Measurements from ENCODE around the gene PERP. TPM values are rescaled to one million over a fixed set of nuclear protein-coding genes. Genes with fewer than 3 reads are reported as not detected.

The PERP gene
- total and polyA plus RNA-seq, 2 of the 8 experiments (the other 6 are each of a cell fraction or from before 2014, with no cell fraction given), result 21.0 to 26.7 TPM

- no peak overlapping the region for H2BK120ac ChIP-seq (replicated peaks; ENCODE audit: low read depth, low read length)
- H3K9me3 ChIP-seq (ENCODE audit: insufficient read depth in 2 of 2, low read depth in 1 of 2, low read length in 1 of 2), result no peaks in the 10 kb centered on the region
- no peak overlapping the region for H4K91ac ChIP-seq (replicated peaks; ENCODE audit: insufficient read length, low read length)
- no peaks in the 10 kb centered on the region for H3K27me3 ChIP-seq (replicated peaks in 1 of 4; ENCODE audit: control insufficient read depth in 3 of 4, extremely low read depth in 1 of 4, insufficient read depth in 3 of 4, low read length in 3 of 4)
- H3K27ac ChIP-seq (ENCODE audit: low read depth, low read length), result no peak overlapping the region
- H2BK12ac ChIP-seq (ENCODE audit: low read depth, low read length), result no peak overlapping the region
- no peak overlapping the region for H2BK15ac ChIP-seq (ENCODE audit: low read length)
- no peak overlapping the region for H3K14ac ChIP-seq (ENCODE audit: insufficient read length)
- POLR2A ChIA-PET (ENCODE audit: partially characterized antibody), result no interaction called here
- H3K79me1 ChIP-seq (ENCODE audit: low read depth, low read length), result no peaks in the 10 kb centered on the region
- no peaks in the 10 kb centered on the region for H3K36me3 ChIP-seq (ENCODE audit: control insufficient read depth in 2 of 4, insufficient read depth in 4 of 4, low read length in 3 of 4)
- no peak overlapping the region for H3K56ac ChIP-seq (replicated peaks; ENCODE audit: insufficient read length, low read depth, low read length)
- no peaks in the 10 kb centered on the region for H3K79me2 ChIP-seq (ENCODE audit: control insufficient read depth in 1 of 2, insufficient read depth in 2 of 2, low read length in 2 of 2)
- FAIRE-seq, result no peak
- H2BK20ac ChIP-seq (ENCODE audit: low read length), result no peak overlapping the region
- H3K18ac ChIP-seq (ENCODE audit: extremely low read depth, low read length), result no peak overlapping the region
- no peak for TF ChIP-seq RXRA (IDR thresholded peaks at IDR 0.05; ENCODE audit: insufficient read depth, low read depth, low read length)
- no peak overlapping the region for H2BK5ac ChIP-seq (ENCODE audit: low read depth, low read length)
- H4K5ac ChIP-seq (ENCODE audit: insufficient read length, low read depth, low read length), result no peak overlapping the region
- H3K4me1 ChIP-seq (replicated peaks in 1 of 4; ENCODE audit: control insufficient read depth in 3 of 4, insufficient read depth in 4 of 4, low read length in 3 of 4), result no peaks in the 10 kb centered on the region
- WGBS, 2 experiments (ENCODE audit: extremely low coverage in 1 of 2, insufficient coverage in 1 of 2, insufficient read length in 1 of 2, insufficient replicate concordance in 2 of 2, low coverage in 1 of 2, low lambda C conversion rate in 2 of 2, missing lambda C conversion rate in 1 of 2), result 88% methylated on average over 1 of the region's 1 CpG; no CpG with 5 or more reads in 1 of the 2 experiments
- no peak overlapping the region for H2AFZ ChIP-seq (ENCODE audit: low read length)
- CTCF ChIA-PET (ENCODE audit: partially characterized antibody), result interaction anchor here (0.6 to 1.7 kb wide), 4 partner anchors 29 to 65 kb away, joined by 3 to 4 read pairs (median 3); no protein-coding TSS in a partner anchor
- DNase-seq (ENCODE audit: low read depth in 1 of 2, low spot score in 2 of 2), result no peak
- no peak overlapping the region for H3K23ac ChIP-seq (ENCODE audit: insufficient read length)
- H3K4me2 ChIP-seq (ENCODE audit: insufficient read depth in 1 of 2, low read depth in 2 of 2, low read length in 2 of 2), result no peak overlapping the region
- H3K23me2 ChIP-seq (ENCODE audit: low read depth, low read length), result no peaks in the 10 kb centered on the region
- H2AK5ac ChIP-seq (ENCODE audit: low read depth, low read length), result no peak overlapping the region
- no peak overlapping the region for H3K4me3 ChIP-seq (ENCODE audit: extremely low read depth in 1 of 4, insufficient read depth in 2 of 4, low read depth in 3 of 4, low read length in 4 of 4)
- H4K8ac ChIP-seq (ENCODE audit: extremely low read depth, insufficient read depth, low read length), result no peak overlapping the region
- H3K4ac ChIP-seq (replicated peaks; ENCODE audit: insufficient read length, low read depth, low read length), result no peak overlapping the region
- no peak overlapping the region for H3K9ac ChIP-seq (replicated peaks in 1 of 4; ENCODE audit: extremely low read depth in 1 of 4, low read depth in 3 of 4, low read length in 3 of 4)
- no peaks in the 10 kb centered on the region for H4K20me1 ChIP-seq (replicated peaks in 1 of 2; ENCODE audit: control insufficient read depth in 1 of 2, insufficient read depth in 2 of 2, low read length in 2 of 2)
These were observed 52.2 kb downstream of the PERP start for GRCh38 chr6:138054982-138055381.
